Fibroblast of pulmonary artery (primary cell): ENCODE data around the gene ZBED1.
"Not testable (repeated sequence)": the region's sequence is repeated elsewhere in the genome, so short reads cannot be mapped to it uniquely, and the experiment has no call there.

Experiments used
- DNase-seq: peaks from one replicate; pipeline ENCODE4 v3.0.0-alpha.2; 2010; ENCODE audit warnings: low read depth
- H3K4me3 ChIP-seq: replicated peaks from 2 replicates; pipeline ENCODE4 v1.5.1; 2011; ENCODE audit warnings: low read depth, mild to moderate bottlenecking, control low read depth, low read length, moderate library complexity
- CTCF ChIP-seq: IDR thresholded peaks from 2 replicates; pipeline ENCODE4 v1.5.1; 2011; ENCODE audit warnings: mild to moderate bottlenecking, control low read depth, low read length, inconsistent platforms; ENCODE audit errors: missing control alignments

The ZBED1 gene

DNA sequence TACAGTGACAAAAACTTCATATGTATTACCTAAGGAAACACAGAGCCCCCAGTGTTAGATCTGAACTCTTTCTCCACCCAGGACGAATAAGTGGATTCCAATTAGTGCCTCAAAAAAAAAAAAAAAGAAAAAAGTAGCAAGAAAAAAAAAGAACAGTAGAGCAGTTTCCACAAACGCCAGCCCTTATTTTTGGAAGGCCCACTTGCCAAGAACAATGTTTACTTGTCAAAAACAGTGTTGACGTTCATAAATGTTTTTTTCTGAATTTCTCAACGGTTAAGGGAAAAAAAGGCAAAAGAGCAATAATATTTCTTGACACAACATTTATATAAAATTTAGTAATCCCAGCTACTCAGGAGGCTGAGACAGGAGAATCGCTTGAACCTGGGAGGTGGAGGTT, 38.7 kb downstream of the ZBED1 start:
- no peak for DNase-seq
- no peak for TF ChIP-seq CTCF

GRCh38 chrX:2461711-2462016, 39.1 kb downstream of the ZBED1 start:
- TF ChIP-seq CTCF: no peak
- H3K4me3 ChIP-seq: no peak overlapping the region
- no peak for DNase-seq

More for the DNA sequence above, 38.7 kb downstream of the ZBED1 start:
- H3K4me3 ChIP-seq: no peak overlapping the region

- not testable (repeated sequence) for DNase-seq, H3K4me3 ChIP-seq
Observed at GRCh38 chrX:2460821-2461710, 39.7 kb downstream of the ZBED1 start.

DNA sequence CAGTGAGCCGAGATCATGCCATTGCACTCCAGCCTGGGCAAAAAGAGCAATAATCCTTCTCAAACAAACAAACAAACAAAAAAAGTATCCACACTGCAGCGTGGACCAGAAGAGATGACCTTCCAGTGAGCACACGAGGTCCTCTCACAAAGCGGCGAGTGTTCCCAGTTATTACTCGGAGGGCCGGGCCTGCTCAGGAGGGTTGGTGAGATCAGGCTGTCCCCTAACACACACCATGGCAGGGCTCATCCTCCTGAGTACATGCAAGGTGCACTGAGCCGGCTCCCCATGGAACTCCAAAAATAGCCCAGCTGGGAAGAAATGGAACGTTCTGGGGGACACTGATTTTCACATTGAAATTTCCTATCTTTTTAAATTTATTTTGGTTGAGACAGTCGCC, 40.7 kb downstream of the ZBED1 start:
- H3K4me3 ChIP-seq, DNase-seq: not testable (repeated sequence)

- no peak for DNase-seq
- H3K4me3 ChIP-seq: no peak overlapping the region
- TF ChIP-seq CTCF: no peak
Observed at GRCh38 chrX:2458309-2458708, 42.5 kb downstream of the ZBED1 start.

DNA sequence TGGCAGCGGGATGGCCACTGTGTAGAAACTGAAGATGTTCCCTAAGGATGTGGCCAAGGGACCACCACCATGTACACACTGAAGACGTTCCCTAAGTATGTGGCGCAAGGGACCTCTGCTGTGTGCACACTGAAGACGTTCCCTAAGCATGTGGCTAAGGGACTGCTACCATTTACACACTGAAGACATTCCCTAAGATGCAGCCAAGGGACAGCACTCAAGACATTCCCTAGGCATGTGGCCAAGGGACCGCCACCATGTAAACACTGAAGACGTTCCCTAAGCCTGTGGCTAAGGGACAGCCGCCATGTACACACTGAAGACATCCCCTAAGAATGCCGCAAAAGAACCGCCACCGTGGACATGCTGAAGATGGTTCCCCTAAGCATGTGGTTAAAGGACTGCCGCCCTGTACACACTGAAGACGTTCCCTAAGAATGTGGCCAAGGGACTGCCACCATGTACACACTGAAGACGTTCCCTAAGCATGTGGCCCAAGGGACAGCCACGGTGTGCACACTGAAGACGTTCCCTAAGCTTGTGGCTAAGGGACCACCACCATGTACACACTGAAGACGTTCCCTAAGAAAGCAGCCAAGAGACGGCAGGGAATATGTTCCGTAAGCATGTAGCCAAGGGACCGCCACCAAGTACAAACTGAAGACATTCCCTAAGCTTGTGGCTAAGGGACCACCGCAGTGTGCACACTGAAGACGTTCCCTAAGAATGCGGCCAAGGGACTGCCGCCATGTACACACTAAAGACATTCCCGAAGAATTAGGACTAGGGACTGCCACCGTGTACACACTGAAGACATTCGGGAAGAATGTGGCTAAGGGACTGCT, 43.3 kb downstream of the ZBED1 start:
- TF ChIP-seq CTCF: no peak
- H3K4me3 ChIP-seq: no peak overlapping the region
- no peak for DNase-seq

DNA sequence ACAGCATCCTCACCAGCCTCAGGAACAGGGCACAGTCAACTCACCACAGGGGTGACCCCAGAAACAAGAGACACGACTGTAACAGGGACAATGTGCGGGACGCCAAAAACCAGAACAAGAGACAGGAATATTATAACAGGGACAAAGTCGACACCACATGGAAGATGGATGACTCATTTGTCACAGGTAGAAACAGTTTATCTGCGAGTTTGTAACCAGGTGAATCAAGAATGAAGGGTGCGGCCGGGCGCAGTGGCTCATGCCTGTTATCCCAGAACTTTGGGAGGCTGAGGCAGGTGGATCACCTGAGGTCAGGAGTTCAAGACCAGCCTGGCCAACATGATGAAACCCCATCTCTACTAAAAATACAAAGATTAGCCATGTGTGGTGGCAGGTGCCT, 44.7 kb downstream of the ZBED1 start:
- DNase-seq, H3K4me3 ChIP-seq: not testable (repeated sequence)

DNA sequence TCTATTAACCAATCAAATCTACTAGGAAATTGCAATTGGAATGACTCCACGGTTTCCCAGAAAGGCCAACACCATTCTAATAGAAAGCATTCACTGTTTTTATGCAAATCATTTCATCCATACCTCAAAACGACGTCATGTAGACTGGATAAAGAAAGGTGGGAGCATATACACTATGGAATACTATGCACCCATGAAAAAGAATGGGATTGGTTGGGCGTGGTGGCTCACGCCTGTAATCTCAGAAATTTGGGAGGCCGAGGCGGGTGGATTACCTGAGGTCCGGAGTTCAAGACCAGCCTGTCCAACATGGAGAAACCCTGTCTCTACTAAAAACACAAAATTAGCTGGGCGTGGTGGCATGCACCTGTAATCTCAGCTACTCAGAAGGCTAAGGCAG, 46.2 kb downstream of the ZBED1 start:
- DNase-seq: not testable (repeated sequence)

DNA sequence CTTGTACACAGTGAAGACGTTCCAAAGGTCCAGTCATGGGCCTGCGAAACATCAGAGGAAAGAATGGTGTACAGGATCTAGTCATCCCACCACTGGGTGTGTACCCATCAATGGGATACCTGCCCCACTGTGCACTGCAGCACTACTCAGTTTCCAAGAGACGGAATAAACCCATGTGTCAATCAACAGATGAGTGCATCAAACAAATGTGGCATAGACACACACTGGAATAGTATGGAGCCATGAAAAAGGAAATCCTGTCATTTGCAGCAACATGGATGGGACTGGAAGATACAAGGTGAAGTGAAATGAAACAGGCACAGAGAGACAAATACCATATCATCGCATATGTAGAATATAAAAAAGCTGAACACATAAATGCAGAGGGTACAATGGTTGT, 48.0 kb downstream of the ZBED1 start:
- no peak for DNase-seq
- H3K4me3 ChIP-seq: no peak overlapping the region
- TF ChIP-seq CTCF: no peak

More for the DNA sequence above, 46.2 kb downstream of the ZBED1 start:
- not testable (repeated sequence) for H3K4me3 ChIP-seq
